GM13976 (cell line): ENCODE data around the gene TIMM13.
A peak's percentile ranks its signal among the peaks of the same experiment; 100 is the strongest.
"Not testable (repeated sequence)": the region's sequence is repeated elsewhere in the genome, so short reads cannot be mapped to it uniquely, and the experiment has no call there.

Experiments
- DNase-seq: peaks from one replicate; pipeline ENCODE4 v3.0.0; 2012; ENCODE audit warnings: low spot score
- CTCF ChIP-seq: IDR thresholded peaks from 2 replicates; pipeline ENCODE4 v1.5.1; 2012; ENCODE audit warnings: borderline replicate concordance, mild to moderate bottlenecking; ENCODE audit not compliant: insufficient read depth; ENCODE audit errors: extremely low read depth, missing control alignments, control extremely low read depth
- in situ Hi-C: fragments of 300-500 bp; cut with MboI; formaldehyde crosslinking; loops from one replicate; pipeline ENCODE4 v1.12.0; 2022; ENCODE audit warnings: low sequenced_read_pairs, mixed read lengths, inconsistent platforms; ENCODE audit not compliant: unreplicated experiment

TIMM13 gene

GRCh38 chr19:2460245-2460644 lies 32.9 kb upstream of the TIMM13 start:
- TF ChIP-seq CTCF, result no peak
- in situ Hi-C loops, result no loop called here
- no peak for DNase-seq

DNA sequence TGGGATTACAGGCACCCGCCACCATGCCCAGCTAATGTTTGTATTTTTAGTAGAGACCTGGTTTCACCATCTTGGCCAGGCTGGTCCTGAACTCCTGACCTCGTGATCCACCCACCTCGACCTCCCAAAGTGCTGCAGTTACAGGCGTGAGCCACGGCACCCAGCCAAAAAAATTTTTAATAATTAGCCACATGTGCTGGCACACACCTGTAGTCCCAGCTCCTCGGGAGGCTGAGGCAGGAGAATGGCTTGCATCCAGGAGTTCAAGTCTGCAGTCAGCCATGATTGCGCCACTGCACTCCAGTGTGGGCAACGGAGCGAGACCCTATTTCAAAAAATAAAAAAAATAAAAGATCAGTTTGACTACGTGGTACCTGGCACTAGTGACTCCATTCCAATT lies 31.4 kb upstream of the TIMM13 start:
- in situ Hi-C loops, DNase-seq: not testable (repeated sequence)

DNA sequence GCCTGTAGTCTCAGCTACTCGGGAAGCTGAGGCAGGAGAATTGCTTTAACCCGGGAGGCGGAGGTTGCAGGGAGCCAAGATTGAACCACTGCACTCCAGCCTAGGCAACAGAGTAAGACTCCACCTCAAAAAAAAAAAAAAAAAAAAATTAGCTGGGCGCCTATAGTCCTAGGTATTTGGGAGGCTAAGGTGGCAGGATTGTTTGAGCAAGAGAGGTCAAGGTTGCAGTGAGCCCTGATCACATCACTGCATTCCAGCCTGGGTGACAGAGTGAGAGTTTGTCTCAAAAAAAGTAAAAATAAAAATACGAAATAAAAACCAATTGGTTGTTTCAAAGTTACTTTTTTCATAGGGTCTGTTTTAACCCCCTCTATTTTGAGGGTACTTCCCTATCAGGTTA lies 30.7 kb upstream of the TIMM13 start:
- DNase-seq, result no peak
- in situ Hi-C loops, result no loop called here
- TF ChIP-seq CTCF, result no peak

DNA sequence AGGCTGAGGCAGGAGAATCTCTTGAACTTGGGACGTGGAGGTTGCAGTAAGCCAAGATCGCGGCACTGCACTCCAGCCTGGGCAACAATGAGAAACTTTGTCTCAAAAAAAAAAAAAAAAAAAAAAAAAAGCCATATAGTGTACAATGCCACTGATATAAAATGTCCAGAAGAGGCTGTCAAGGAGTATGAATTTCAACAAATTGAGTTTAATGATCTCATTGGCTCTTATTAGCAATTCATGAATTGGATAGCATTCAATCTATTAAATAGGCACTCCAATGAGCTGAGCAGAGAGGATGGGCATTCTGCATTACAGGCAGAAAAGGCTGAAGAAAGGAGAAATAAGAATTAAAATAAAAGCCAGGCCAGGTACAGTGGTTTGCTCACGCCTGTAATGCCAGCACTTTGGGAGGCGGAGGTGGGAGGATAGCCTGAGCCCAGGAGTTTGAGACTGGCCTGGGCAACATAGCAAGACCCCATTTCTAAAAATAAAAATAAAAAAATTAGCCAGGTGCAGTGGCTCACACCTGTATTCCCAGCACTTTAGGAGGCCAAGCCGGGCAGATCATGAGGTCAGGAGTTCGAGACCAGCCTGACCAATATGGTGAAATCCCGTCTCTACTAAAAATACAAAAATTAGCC lies 30.1 kb upstream of the TIMM13 start:
- TF ChIP-seq CTCF, result no peak
- DNase-seq, result no peak
- in situ Hi-C loops, result no loop called here

DNA sequence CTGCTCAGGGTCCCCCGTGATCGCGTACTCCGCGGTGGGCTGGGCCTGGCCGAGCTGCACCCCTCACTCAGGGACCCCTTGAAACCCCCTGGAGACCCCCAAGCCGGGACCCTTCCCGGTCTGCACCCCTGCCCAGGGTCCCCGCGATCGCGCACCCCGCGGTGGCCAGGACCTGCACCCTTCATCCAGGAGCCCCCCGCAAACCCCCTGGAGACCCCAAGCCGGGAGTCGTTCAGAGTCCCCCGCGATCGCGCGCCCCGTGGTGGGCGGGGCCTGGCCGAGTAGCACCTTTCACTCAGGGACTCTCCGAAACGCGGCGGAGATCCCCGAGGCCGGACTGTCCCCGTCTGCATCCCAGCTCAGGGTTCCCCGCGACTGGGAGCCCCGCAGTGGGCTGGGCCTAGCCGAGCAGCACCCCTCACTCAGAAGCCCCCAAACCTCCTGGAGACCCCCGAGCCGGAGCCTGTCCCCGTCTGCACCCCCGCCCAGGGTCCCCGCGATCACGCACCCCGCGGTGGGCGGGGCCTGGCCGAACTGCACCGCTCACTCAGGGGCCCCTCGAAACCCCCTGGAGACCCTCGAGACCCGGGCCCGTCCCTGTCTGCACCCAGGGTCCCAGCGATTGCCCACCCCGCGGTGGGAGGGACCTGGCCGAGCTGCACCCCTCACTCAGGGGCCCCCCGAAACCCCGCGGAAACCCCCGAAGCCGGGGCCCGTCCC lies 28.6 kb upstream of the TIMM13 start:
- TF ChIP-seq CTCF, result no peak
- in situ Hi-C loops, result no loop called here
- DNase-seq, result peak; percentile 90

DNA sequence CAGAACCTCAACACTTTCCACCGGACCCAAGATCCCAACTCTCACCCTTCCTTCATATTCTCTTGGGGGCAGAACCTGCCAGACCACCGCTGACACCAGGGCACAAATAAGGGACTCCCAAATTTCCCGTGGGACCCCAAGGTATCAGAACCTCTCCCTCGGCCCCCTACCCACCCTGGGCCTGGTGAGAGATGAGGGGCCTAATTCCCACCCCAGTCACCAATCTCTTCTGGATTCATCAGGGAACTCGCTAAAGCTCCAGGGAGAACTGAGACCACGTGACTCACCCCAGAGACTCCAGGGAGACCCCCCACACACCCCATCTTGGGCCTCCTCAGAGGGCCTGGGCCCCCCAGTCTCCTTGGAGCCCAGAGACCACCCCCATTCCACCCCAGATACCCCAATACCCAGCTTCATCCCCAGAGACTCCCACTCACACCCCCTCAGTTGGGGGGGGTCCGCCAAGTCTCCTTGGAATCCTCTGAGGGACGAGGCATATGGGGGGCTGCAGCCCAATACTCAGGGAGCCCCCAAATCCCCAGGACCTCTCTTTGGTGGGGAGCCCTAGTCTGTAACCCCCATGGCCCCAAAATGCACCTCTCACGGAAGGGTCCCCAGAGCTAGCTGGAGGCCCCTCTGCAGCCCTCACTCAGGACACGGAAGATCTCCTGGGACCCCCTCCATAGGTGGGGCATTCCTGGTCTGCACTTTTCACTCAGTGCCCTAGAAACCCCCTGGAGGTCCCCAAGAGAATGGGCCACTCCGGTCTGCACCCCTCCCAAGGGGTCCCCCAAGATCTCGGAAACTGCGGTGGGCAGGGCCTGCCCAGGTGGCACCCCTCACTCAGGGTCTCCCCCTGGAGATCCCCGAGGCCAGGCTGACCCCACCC lies 27.8 kb upstream of the TIMM13 start:
- no peak for TF ChIP-seq CTCF
- in situ Hi-C loops, result no loop called here
- DNase-seq, result no peak
